Renal pelvis (tissue), 12 donors: ENCODE measurements around the gene BORCS8. TPM values are rescaled to one million over a fixed set of nuclear protein-coding genes. Genes with fewer than 3 reads are reported as not detected.

ENCODE experiments used
- DNase-seq: peaks from one replicate; pipeline ENCODE4 v3.0.0-alpha.2; 2013
- long read RNA-seq, 16 experiments: transcript quantifications; one replicate each; lab custom pipeline, GENCODE V29; 2026
- polyA plus RNA-seq, 3 donors: library from polyadenylated mRNA; unstranded; fragments of 120-200 nt; gene quantifications; one replicate each; pipeline ENCODE4 v1.2.1, GENCODE V29; 2013; ENCODE audit not compliant: insufficient read length in 3 of 3

The BORCS8 gene
- 10 to 100 TPM; 19.5 to 22.7 (median 20.7) TPM for polyA plus RNA-seq
- long read RNA-seq, donor 1, transcript BORCS8-209 (1 exons, 3,698 nt) = major isoform, 9 of 19 reads
- long read RNA-seq, donor 1, transcript BORCS8-202 (6 exons, 1,429 nt) = minor isoform, 7 of 19 reads
- long read RNA-seq, donor 1, partial matches to known transcripts = 0 of 19 reads
- long read RNA-seq, donor 1, other reads (novel, unspliced or antisense) = 0 of 19 reads
- long read RNA-seq, donor 2, transcript BORCS8-209 (1 exons, 3,698 nt) = major isoform, 10 of 22 reads
- long read RNA-seq, donor 2, transcript BORCS8-202 (6 exons, 1,429 nt) = minor isoform, 6 of 22 reads
- long read RNA-seq, donor 2, transcript BORCS8-203 (4 exons, 1,489 nt) = minor isoform, 5 of 22 reads
- long read RNA-seq, donor 2, partial matches to known transcripts = 0 of 22 reads
- long read RNA-seq, donor 2, other reads (novel, unspliced or antisense) = 0 of 22 reads
- long read RNA-seq, donor 3, transcript BORCS8-202 (6 exons, 1,429 nt) = minor isoform, 6 of 18 reads
- long read RNA-seq, donor 3, transcript BORCS8-209 (1 exons, 3,698 nt) = major isoform, 7 of 18 reads
- long read RNA-seq, donor 3, partial matches to known transcripts = 0 of 18 reads
- long read RNA-seq, donor 3, other reads (novel, unspliced or antisense) = 0 of 18 reads
- long read RNA-seq, donor 4, transcript BORCS8-202 (6 exons, 1,429 nt) = minor isoform, 10 of 32 reads
- long read RNA-seq, donor 4, transcript BORCS8-209 (1 exons, 3,698 nt) = major isoform, 16 of 32 reads
- long read RNA-seq, donor 4, partial matches to known transcripts = 0 of 32 reads
- long read RNA-seq, donor 4, other reads (novel, unspliced or antisense) = 0 of 32 reads
- long read RNA-seq, donor 5, partial matches to known transcripts = 0 of 10 reads
- long read RNA-seq, donor 5, other reads (novel, unspliced or antisense) = 0 of 10 reads
- long read RNA-seq, donor 6, transcript BORCS8-202 (6 exons, 1,429 nt) = minor isoform, 11 of 35 reads
- long read RNA-seq, donor 6, transcript BORCS8-203 (4 exons, 1,489 nt) = minor isoform, 5 of 35 reads
- long read RNA-seq, donor 6, transcript BORCS8-209 (1 exons, 3,698 nt) = major isoform, 19 of 35 reads
- long read RNA-seq, donor 6, partial matches to known transcripts = 0 of 35 reads
- long read RNA-seq, donor 6, other reads (novel, unspliced or antisense) = 0 of 35 reads
- long read RNA-seq, donor 7, transcript BORCS8-202 (6 exons, 1,429 nt) = minor isoform, 9 of 28 reads
- long read RNA-seq, donor 7, transcript BORCS8-209 (1 exons, 3,698 nt) = major isoform, 11 of 28 reads
- long read RNA-seq, donor 7, transcript BORCS8-203 (4 exons, 1,489 nt) = minor isoform, 6 of 28 reads
- long read RNA-seq, donor 7, partial matches to known transcripts = 0 of 28 reads
- long read RNA-seq, donor 7, other reads (novel, unspliced or antisense) = 0 of 28 reads
- long read RNA-seq, donor 8, transcript BORCS8-209 (1 exons, 3,698 nt) = major isoform, 6 of 9 reads
- long read RNA-seq, donor 8, partial matches to known transcripts = 0 of 9 reads
- long read RNA-seq, donor 8, other reads (novel, unspliced or antisense) = 0 of 9 reads
- long read RNA-seq, donor 9, transcript BORCS8-202 (6 exons, 1,429 nt) = major isoform, 13 of 144 reads
- long read RNA-seq, donor 9, transcript BORCS8-203 (4 exons, 1,489 nt) = minor isoform, 5 of 144 reads
- long read RNA-seq, donor 9, transcript BORCS8-209 (1 exons, 3,698 nt) = minor isoform, 12 of 144 reads
- long read RNA-seq, donor 9, partial matches to known transcripts = 105 of 144 reads
- long read RNA-seq, donor 9, other reads (novel, unspliced or antisense) = 5 of 144 reads
- long read RNA-seq, donor 10, transcript BORCS8-202 (6 exons, 1,429 nt) = minor isoform, 12 of 34 reads
- long read RNA-seq, donor 10, transcript BORCS8-209 (1 exons, 3,698 nt) = major isoform, 17 of 34 reads
- long read RNA-seq, donor 10, partial matches to known transcripts = 0 of 34 reads
- long read RNA-seq, donor 10, other reads (novel, unspliced or antisense) = 0 of 34 reads
- long read RNA-seq, donor 11, transcript BORCS8-203 (4 exons, 1,489 nt) = minor isoform, 6 of 21 reads
- long read RNA-seq, donor 11, transcript BORCS8-209 (1 exons, 3,698 nt) = major isoform, 11 of 21 reads
- long read RNA-seq, donor 11, partial matches to known transcripts = 0 of 21 reads
- long read RNA-seq, donor 11, other reads (novel, unspliced or antisense) = 0 of 21 reads
- long read RNA-seq, donor 12, transcript BORCS8-209 (1 exons, 3,698 nt) = major isoform, 31 of 180 reads
- long read RNA-seq, donor 12, transcript BORCS8-202 (6 exons, 1,429 nt) = minor isoform, 8 of 180 reads
- long read RNA-seq, donor 12, partial matches to known transcripts = 130 of 180 reads
- long read RNA-seq, donor 12, other reads (novel, unspliced or antisense) = 8 of 180 reads
- long read RNA-seq, donor 13, transcript BORCS8-209 (1 exons, 3,698 nt) = major isoform, 13 of 17 reads
- long read RNA-seq, donor 13, partial matches to known transcripts = 0 of 17 reads
- long read RNA-seq, donor 13, other reads (novel, unspliced or antisense) = 0 of 17 reads
- long read RNA-seq, donor 14 = 0 reads
- long read RNA-seq, donor 15 = 0 reads
- long read RNA-seq, donor 16, transcript BORCS8-209 (1 exons, 3,698 nt) = major isoform, 19 of 35 reads
- long read RNA-seq, donor 16, transcript BORCS8-203 (4 exons, 1,489 nt) = minor isoform, 5 of 35 reads
- long read RNA-seq, donor 16, transcript BORCS8-202 (6 exons, 1,429 nt) = minor isoform, 9 of 35 reads
- long read RNA-seq, donor 16, partial matches to known transcripts = 0 of 35 reads
- long read RNA-seq, donor 16, other reads (novel, unspliced or antisense) = 0 of 35 reads

DNA sequence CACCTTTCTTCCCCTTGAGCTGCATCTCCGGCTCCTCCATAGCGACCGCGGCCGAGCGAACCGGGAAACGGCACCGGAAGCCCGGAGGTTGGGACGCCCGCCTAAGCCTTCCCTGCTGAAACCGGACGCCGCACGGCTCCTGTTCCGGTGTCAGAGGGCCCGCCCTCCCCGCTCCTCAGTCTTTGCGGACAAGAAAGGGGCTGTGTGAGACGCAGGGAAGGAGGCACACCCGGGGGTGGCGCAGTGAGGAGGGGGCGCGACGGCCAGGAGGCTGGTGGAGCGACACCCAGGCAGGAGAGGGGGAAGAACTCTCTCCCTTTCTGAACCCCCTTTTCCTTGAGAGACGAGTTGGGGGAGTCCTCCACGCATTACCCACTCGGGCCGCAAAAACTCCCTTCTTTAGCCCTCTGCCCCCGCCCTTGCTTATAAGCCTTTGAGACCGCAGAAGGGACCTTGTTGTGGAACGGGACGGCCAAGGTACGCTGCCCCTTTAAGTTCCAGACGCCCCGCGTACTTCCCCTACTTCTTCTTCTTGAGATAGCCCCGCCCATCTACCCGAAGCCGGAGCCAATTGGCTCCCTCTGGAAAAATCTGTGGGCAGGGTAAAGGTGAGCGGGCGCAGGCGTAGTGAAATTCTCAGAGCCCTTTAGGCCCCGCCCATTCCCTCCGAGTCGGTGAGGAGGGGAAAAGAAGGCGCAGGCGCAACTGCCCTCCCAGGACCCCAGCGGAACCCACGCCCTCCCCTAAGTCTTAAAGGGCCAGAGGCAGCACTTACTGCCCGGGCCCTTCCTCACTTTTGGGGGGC is at the start of gene BORCS8, which contains the start of gene RFXANK:
Gene BORCS8 (minus strand): TSS at position 75 of the 805 bp plus-strand sequence. CDS start 35 bp downstream, at position 40.
Gene RFXANK (plus strand): TSS at position 181 of the 805 bp plus-strand sequence. CDS start 1,689 bp downstream, outside the sequence.
- DNase-seq = peak; percentile 100

GRCh38 chr19:19240476-19240875 is 48.5 kb upstream of the BORCS8 start:
- no peak for DNase-seq

DNA sequence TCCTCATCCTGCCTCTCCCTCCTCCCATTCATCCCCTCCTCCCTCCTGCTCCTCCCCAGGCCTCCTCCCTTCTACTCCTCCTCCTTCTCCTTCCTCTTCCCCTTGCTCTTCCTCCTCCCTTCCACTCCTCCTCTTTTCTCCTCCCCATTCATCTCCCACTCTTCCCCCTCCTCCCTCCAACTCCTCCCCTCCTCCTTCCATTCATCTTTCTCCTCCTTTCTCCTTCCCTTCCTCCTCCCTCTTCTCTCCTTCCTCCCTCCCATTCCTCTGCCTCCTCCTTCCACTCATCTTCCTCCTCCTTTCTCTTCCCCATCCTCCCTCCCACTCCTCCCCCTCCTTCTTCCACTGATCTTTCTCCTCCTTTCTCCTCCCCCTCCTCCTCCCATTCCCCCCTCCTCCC is 47.7 kb upstream of the BORCS8 start:
- no peak for DNase-seq

DNA sequence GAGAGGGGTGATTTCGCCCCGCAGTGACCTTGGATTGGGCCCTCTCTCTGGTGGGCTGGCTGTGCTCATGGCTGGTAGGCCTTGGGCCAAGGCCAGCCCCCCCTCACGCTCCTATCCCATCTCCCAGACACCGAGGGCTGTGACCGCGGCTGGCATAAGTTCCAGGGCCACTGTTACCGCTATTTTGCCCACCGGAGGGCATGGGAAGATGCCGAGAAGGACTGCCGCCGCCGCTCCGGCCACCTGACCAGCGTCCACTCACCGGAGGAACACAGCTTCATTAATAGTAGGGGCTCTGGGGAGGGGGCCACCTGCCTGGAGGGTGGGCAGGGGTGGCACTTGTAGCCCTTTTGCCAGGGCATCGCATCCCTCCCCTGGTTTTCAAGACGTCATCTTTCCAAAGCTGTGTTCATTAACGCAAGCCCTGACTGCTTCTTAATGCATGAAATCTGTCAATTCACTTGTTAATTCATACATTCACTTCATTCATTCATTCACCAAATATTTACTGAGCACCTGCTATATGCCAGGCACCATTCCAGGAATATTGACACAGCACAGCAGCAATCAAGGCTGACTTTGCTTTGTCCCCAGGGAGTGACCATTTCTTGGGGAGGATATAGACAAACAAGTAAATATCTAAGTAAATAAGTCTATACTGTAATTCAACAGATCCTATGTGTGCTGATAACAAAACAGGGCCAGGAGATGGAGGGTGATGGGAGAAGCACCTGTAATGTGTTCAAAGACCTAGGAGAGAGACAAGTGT is 46.4 kb upstream of the BORCS8 start:
- no peak for DNase-seq

GRCh38 chr19:19236173-19236572 is 44.2 kb upstream of the BORCS8 start:
- no peak for DNase-seq

GRCh38 chr19:19234220-19234816 is 42.4 kb upstream of the BORCS8 start:
- DNase-seq = no peak

GRCh38 chr19:19232261-19232721 is 40.3 kb upstream of the BORCS8 start:
- no peak for DNase-seq

DNA sequence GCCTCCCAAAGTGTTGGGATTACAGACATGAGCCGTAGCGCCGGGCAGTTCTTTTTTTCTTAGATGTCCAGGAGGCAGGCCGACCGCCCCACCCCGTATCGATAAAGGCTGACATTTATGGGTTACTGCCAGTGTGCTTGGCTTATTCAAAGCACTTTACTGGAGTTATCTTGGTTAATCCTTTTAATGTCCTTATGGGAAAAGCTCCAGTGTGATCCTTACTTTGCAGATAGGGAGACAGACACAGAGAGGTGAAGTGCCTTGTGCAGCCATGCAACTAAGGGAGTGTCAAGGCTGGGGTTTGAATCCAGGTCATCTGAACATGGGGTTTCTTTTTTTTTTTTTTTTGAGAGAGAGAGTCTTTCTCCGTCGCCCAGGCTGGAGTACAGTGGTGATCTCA is 39.0 kb upstream of the BORCS8 start:
- DNase-seq = no peak

DNA sequence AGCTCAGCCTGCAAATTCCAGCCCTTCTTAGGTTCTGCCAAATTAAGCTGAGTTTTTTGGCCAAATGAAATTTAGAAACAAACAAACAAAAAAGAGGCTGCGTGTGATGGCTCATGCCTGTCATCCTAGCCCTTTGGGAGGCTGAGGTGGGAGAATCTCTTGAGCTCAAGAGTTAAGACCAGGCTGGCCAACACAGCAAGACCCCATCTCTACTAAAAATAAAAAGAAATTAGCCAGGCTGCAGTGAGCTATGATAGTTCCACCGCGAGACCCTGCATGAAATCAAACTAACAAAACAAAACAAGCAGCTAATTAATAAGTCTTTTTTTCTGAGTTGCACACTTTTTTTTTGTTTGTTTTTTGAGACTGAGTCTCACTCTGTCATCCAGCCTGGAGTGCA is 37.7 kb upstream of the BORCS8 start:
- no peak for DNase-seq

GRCh38 chr19:19227217-19227616 is 35.3 kb upstream of the BORCS8 start:
- DNase-seq = no peak

- DNase-seq = no peak
These were observed 34.7 kb upstream of the BORCS8 start for GRCh38 chr19:19226663-19227062.

GRCh38 chr19:19226204-19226603 is 34.3 kb upstream of the BORCS8 start:
- DNase-seq = no peak

DNA sequence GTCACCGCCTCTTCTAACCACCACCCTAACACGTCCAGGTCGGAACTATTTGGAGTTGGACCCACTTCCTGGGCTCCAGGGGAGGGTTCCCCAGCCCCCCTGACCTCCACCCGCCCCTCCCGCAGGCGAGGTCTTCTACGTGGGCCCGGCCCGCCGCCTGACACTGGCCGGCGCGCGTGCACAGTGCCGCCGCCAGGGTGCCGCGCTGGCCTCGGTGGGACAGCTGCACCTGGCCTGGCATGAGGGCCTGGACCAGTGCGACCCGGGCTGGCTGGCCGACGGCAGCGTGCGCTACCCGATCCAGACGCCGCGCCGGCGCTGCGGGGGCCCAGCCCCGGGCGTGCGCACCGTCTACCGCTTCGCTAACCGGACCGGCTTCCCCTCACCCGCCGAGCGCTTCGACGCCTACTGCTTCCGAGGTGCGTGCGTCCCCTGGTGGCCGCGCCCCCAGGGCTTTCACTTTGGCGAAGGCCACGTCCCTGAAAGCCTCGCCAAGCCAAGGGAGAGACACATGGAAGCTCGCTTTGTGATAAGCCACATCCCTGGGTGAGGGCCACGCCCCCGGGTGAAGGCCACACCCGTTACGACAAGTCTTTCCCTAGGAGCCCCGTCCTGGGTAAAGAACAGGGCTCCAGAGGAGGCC is 33.0 kb upstream of the BORCS8 start:
- DNase-seq = peak; percentile 46

DNA sequence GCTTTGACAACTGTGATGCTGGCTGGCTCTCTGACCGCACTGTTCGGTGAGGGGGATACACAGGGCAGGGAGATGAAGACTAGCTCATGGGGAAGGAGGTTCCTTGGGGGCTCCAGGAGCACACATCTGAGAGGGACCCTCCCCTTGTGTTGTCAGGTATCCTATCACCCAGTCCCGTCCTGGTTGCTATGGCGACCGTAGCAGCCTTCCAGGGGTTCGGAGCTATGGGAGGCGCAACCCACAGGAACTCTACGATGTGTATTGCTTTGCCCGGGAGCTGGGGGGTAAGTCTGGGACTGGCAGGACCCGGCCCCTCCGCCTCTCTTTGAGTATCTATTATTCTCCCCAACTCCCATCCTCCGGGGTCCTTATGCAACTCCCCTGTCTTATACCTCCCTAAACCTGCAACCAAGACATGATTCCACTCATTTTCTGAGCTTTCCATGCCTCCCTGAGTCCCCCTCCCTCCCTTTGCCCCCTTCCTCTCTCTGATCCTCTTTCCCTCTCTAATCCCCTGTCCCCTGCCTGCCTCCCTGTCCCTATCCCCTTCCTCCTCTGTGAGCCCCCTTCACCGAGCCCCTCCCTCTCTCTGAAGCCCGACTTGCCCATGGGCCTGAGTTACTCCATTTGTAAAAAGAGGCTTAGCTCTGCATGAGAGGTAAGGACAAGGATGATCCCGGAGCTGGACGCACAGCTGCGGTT is 32.3 kb upstream of the BORCS8 start:
- no peak for DNase-seq

GRCh38 chr19:19223636-19224035 is 31.7 kb upstream of the BORCS8 start:
- DNase-seq = no peak
